Endodermal cell (in vitro differentiated cells): ENCODE results near the gene SLC7A10. TPM values are rescaled to one million over a fixed set of nuclear protein-coding genes. Genes with fewer than 3 reads are reported as not detected.

Source experiments
- DNase-seq: peaks from one replicate; pipeline ENCODE4 v3.0.0-alpha.2; 2017
- H3K27ac ChIP-seq: 2 replicates; pipeline ENCODE4 v1.5.1; 2013; ENCODE audit warnings: mild to moderate bottlenecking, low read depth, low read length, moderate library complexity
- H3K27me3 ChIP-seq: 2 replicates; pipeline ENCODE4 v1.6.1; 2013; ENCODE audit warnings: mild to moderate bottlenecking, low read length, moderate library complexity; ENCODE audit not compliant: insufficient read depth, control insufficient read depth, poor library complexity, severe bottlenecking
- H3K36me3 ChIP-seq: 2 replicates; pipeline ENCODE4 v1.7.0; 2013; ENCODE audit warnings: mild to moderate bottlenecking, low read length, moderate library complexity; ENCODE audit not compliant: control insufficient read depth, insufficient read depth
- H3K4me1 ChIP-seq: one replicate; pipeline ENCODE4 v1.7.0; 2013; ENCODE audit warnings: low read length; ENCODE audit not compliant: control insufficient read depth, insufficient read depth
- H3K4me3 ChIP-seq: 2 replicates; pipeline ENCODE4 v1.5.1; 2013; ENCODE audit warnings: mild to moderate bottlenecking, low read length, moderate library complexity
- H3K9ac ChIP-seq: 2 replicates; pipeline ENCODE4 v1.6.1; 2013; ENCODE audit warnings: mild to moderate bottlenecking, low read length, moderate library complexity; ENCODE audit not compliant: poor library complexity, severe bottlenecking; ENCODE audit errors: extremely low read depth
- H3K9me3 ChIP-seq: 2 replicates; pipeline ENCODE4 v1.6.1; 2013; ENCODE audit warnings: mild to moderate bottlenecking, low read length, moderate library complexity; ENCODE audit not compliant: control insufficient read depth
- H3K27ac Mint-ChIP-seq: 2 replicates; pipeline ENCODE4 v1.8.0; 2020; ENCODE audit warnings: mixed read lengths
- H3K27me3 Mint-ChIP-seq: 2 replicates; pipeline ENCODE4 v1.8.0; 2021; ENCODE audit warnings: mild to moderate bottlenecking, mixed read lengths; ENCODE audit not compliant: insufficient read depth
- H3K36me3 Mint-ChIP-seq: 2 replicates; pipeline ENCODE4 v1.8.0; 2020; ENCODE audit warnings: low read depth, mixed read lengths
- H3K4me1 Mint-ChIP-seq: 2 replicates; pipeline ENCODE4 v1.8.0; 2020; ENCODE audit warnings: mixed read lengths
- H3K4me3 Mint-ChIP-seq: 2 replicates; pipeline ENCODE4 v1.8.0; 2020; ENCODE audit warnings: mild to moderate bottlenecking, moderate library complexity, mixed read lengths
- H3K9me3 Mint-ChIP-seq: 2 replicates; pipeline ENCODE4 v1.8.0; 2020; ENCODE audit warnings: mild to moderate bottlenecking, mixed read lengths
- CTCF ChIP-seq: fragments of 200-600 bp; sonication (generic); conservative IDR thresholded peaks from 2 replicates; pipeline ENCODE4 v1.5.0; 2021; ENCODE audit warnings: antibody characterized with exemption, mild to moderate bottlenecking
- WGBS, 2 experiments: methylation state at CpG; one replicate each; pipeline versions ENCODE4 v1.1.5 to v1.1.7; 2013; ENCODE audit warnings: missing lambda C conversion rate in 2 of 2, mixed read lengths in 1 of 2; ENCODE audit not compliant: insufficient coverage in 1 of 2, insufficient read length in 1 of 2; 5-methylcytosine and 5-hydroxymethylcytosine counted together
- total RNA-seq, 2 donors: library from RNA; stranded (reverse); fragmentation: NEBNext Ultra II Directional in 1 of 2; extraction: Animal tissue kit (Norgen Biotek cat#: 25700) in 1 of 2; gene quantifications; 2 replicates in 1 of 2; 3 replicates in 1 of 2; pipeline ENCODE4 v1.2.1, GENCODE V29; 2021

The SLC7A10 gene
- total RNA-seq, 2 donors from 2014 or later, result 0.35 TPM; not detected in 1

- Mint-ChIP-seq H3K27me3 (no peaks in the 10 kb centered on the region), H3K27ac (no peak overlapping the region), H3K4me1 (no peaks in the 10 kb centered on the region), H3K4me3 (no peak overlapping the region), H3K9me3 (peaks cover 8% of the 10 kb centered on the region), H3K36me3 (no peaks in the 10 kb centered on the region)
- DNase-seq, result no peak
- whole genome bisulfite sequencing, 2 experiments, result 71 to 83% methylated on average over 1 to 3 of the region's 3 CpGs
- Histone ChIP-seq H3K27me3 (no peaks in the 10 kb centered on the region), H3K4me1 (no peaks in the 10 kb centered on the region), H3K36me3 (no peaks in the 10 kb centered on the region), H3K9me3 (peaks cover 8% of the 10 kb centered on the region), H3K9ac (no peak overlapping the region), H3K4me3 (no peak overlapping the region), H3K27ac (no peak overlapping the region)
- TF ChIP-seq CTCF, result no peak
These were observed 24.2 kb upstream of the SLC7A10 start for GRCh38 chr19:33249740-33250366.

DNA sequence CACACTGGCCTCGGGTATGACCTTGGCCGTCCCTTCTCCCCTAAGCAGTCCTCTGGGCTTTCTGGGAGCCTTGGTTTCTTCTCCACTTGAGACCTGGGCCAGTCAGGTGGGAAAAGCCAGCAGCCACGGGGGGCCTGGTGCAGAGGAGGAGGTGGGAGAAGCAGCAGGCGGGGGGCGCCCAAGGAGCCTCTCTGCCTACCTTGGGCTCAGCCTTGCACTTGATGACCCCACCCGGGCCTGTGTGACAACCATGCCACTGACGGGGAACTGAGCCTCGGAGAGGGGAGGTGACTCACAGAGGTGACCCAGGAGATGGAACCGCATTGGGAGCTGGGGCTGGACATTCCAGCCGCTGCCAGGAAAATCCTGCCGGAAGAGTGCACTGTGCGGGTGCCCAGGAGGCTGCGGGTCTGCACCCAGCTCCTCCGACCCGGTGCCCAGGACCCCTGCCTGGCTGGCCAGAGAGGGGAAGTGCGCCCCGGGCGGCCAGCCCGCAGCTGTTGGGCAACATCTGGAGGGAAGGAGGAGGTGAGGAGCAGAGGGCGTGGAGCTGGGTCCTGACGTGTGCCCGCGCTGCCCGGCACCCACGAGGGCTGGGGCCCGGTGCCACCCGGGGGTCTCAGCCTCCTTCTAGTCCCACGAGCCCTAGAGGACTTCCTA is 23.4 kb upstream of the SLC7A10 start:
- H3K27me3 Mint-ChIP-seq, result peaks cover 2% of the 10 kb centered on the region
- H3K27ac Mint-ChIP-seq, result no peak overlapping the region
- Histone ChIP-seq H3K4me1 (no peaks in the 10 kb centered on the region), H3K36me3 (no peaks in the 10 kb centered on the region), H3K9ac (no peak overlapping the region), H3K27me3 (no peaks in the 10 kb centered on the region), H3K9me3 (peaks cover 8% of the 10 kb centered on the region), H3K27ac (no peak overlapping the region), H3K4me3 (no peak overlapping the region)
- H3K9me3 Mint-ChIP-seq, result peaks cover 12% of the 10 kb centered on the region
- DNase-seq, result no peak
- no peaks in the 10 kb centered on the region for H3K36me3 Mint-ChIP-seq
- H3K4me3 Mint-ChIP-seq, result no peak overlapping the region
- WGBS, 2 experiments, result 80 to 89% methylated on average over 19 to 28 of the region's 28 CpGs
- no peak for TF ChIP-seq CTCF
- H3K4me1 Mint-ChIP-seq, result no peaks in the 10 kb centered on the region

- Mint-ChIP-seq H3K9me3 (peaks cover 12% of the 10 kb centered on the region), H3K4me1 (no peaks in the 10 kb centered on the region), H3K36me3 (no peaks in the 10 kb centered on the region), H3K4me3 (no peak overlapping the region), H3K27me3 (peaks cover 2% of the 10 kb centered on the region), H3K27ac (no peak overlapping the region)
- Histone ChIP-seq H3K27ac (no peak overlapping the region), H3K9me3 (peaks cover 8% of the 10 kb centered on the region), H3K36me3 (no peaks in the 10 kb centered on the region), H3K4me1 (no peaks in the 10 kb centered on the region), H3K9ac (no peak overlapping the region), H3K4me3 (no peak overlapping the region), H3K27me3 (no peaks in the 10 kb centered on the region)
- 80% methylated on average over 10 to 11 of the region's 11 CpGs for WGBS, 2 experiments
- no peak for TF ChIP-seq CTCF
- no peak for DNase-seq
These were observed 22.9 kb upstream of the SLC7A10 start for GRCh38 chr19:33248553-33248953.
